HEK293 (cell line): ENCODE results near the gene NUDT22.
A peak's percentile ranks its signal among the peaks of the same experiment; 100 is the strongest.

Experiments used
- GFI1B ChIP-seq: fragments of 450-650 bp; formaldehyde crosslinking; IDR thresholded peaks from 2 replicates; pipeline ENCODE4 v1.5.1; 2016; ENCODE audit warnings: missing biosample characterization, missing genetic modification characterization
- HOXA7 ChIP-seq: sonication (generic); formaldehyde crosslinking; IDR thresholded peaks from 2 replicates; pipeline ENCODE4 v1.8.1; 2022; ENCODE audit warnings: missing genetic modification reagents, borderline replicate concordance
- KLF9 ChIP-seq: fragments of 450-650 bp; formaldehyde crosslinking; IDR thresholded peaks from 2 replicates; pipeline ENCODE4 v1.5.1; 2016; ENCODE audit warnings: missing biosample characterization, missing genetic modification characterization, low read depth
- PRDM4 ChIP-seq: fragments of 450-650 bp; formaldehyde crosslinking; IDR thresholded peaks from 2 replicates; pipeline ENCODE4 v1.5.1; 2017; ENCODE audit warnings: missing biosample characterization, missing genetic modification characterization
- SALL2 ChIP-seq: fragments of 450-650 bp; formaldehyde crosslinking; IDR thresholded peaks from 2 replicates; pipeline ENCODE4 v1.5.0; 2017; ENCODE audit warnings: missing biosample characterization, mild to moderate bottlenecking, missing genetic modification characterization, borderline replicate concordance
- SETDB1 ChIP-seq: IDR thresholded peaks from one replicate; pipeline ENCODE4 v1.6.1; 2017; ENCODE audit warnings: mild to moderate bottlenecking, low read length, moderate library complexity, mixed read lengths; ENCODE audit not compliant: insufficient read length
- ZBTB8A ChIP-seq: fragments of 450-650 bp; formaldehyde crosslinking; IDR thresholded peaks from 2 replicates; pipeline ENCODE4 v1.5.1; 2016; ENCODE audit warnings: missing biosample characterization, missing genetic modification characterization
- ZEB2 ChIP-seq: fragments of 450-650 bp; formaldehyde crosslinking; IDR thresholded peaks from 2 replicates; pipeline ENCODE4 v1.5.1; 2016; ENCODE audit warnings: missing biosample characterization, missing genetic modification characterization
- ZNF10 ChIP-seq: fragments of 450-650 bp; formaldehyde crosslinking; IDR thresholded peaks from 2 replicates; pipeline ENCODE4 v1.5.1; 2017; ENCODE audit warnings: missing biosample characterization, missing genetic modification characterization
- ZNF114 ChIP-seq: fragments of 450-650 bp; formaldehyde crosslinking; IDR thresholded peaks from 2 replicates; pipeline ENCODE4 v1.5.0; 2017; ENCODE audit warnings: missing biosample characterization, missing genetic modification characterization
- ZNF16 ChIP-seq: fragments of 450-650 bp; formaldehyde crosslinking; IDR thresholded peaks from 2 replicates; pipeline ENCODE4 v1.5.1; 2016; ENCODE audit warnings: low read depth, missing biosample characterization, missing genetic modification characterization
- ZNF174 ChIP-seq: fragments of 450-650 bp; formaldehyde crosslinking; IDR thresholded peaks from 2 replicates; pipeline ENCODE4 v1.5.0; 2017; ENCODE audit warnings: missing biosample characterization, mild to moderate bottlenecking, missing genetic modification characterization
- ZNF221 ChIP-seq: fragments of 450-650 bp; formaldehyde crosslinking; IDR thresholded peaks from 2 replicates; pipeline ENCODE4 v1.5.1; 2017; ENCODE audit warnings: missing biosample characterization, missing genetic modification characterization, borderline replicate concordance
- ZNF248 ChIP-seq: fragments of 450-650 bp; formaldehyde crosslinking; IDR thresholded peaks from 2 replicates; pipeline ENCODE4 v1.5.1; 2017; ENCODE audit warnings: missing biosample characterization, missing genetic modification characterization
- ZNF350 ChIP-seq: fragments of 450-650 bp; formaldehyde crosslinking; IDR thresholded peaks from 2 replicates; pipeline ENCODE4 v1.5.0; 2017; ENCODE audit warnings: missing biosample characterization, mild to moderate bottlenecking, missing genetic modification characterization
- ZNF366 ChIP-seq: fragments of 450-650 bp; formaldehyde crosslinking; conservative IDR thresholded peaks from 2 replicates; pipeline ENCODE4 v1.5.1; 2016; ENCODE audit warnings: missing biosample characterization, missing genetic modification characterization
- ZNF37A ChIP-seq: fragments of 450-650 bp; IDR thresholded peaks from 2 replicates; pipeline ENCODE4 v1.5.1; 2018; ENCODE audit warnings: missing biosample characterization, missing genetic modification characterization
- ZNF394 ChIP-seq: fragments of 450-650 bp; formaldehyde crosslinking; IDR thresholded peaks from 2 replicates; pipeline ENCODE4 v1.5.1; 2016; ENCODE audit warnings: missing biosample characterization, missing genetic modification characterization, mild to moderate bottlenecking, moderate library complexity, borderline replicate concordance
- ZNF48 ChIP-seq: fragments of 450-650 bp; formaldehyde crosslinking; IDR thresholded peaks from 2 replicates; pipeline ENCODE4 v1.5.1; 2016; ENCODE audit warnings: missing biosample characterization, missing genetic modification characterization
- ZNF544 ChIP-seq: fragments of 450-650 bp; formaldehyde crosslinking; IDR thresholded peaks from 2 replicates; pipeline ENCODE4 v1.5.0; 2017; ENCODE audit warnings: missing biosample characterization, missing genetic modification characterization
- ZNF561 ChIP-seq: fragments of 450-650 bp; IDR thresholded peaks from 2 replicates; pipeline ENCODE4 v1.5.1; 2018; ENCODE audit warnings: missing biosample characterization, missing genetic modification characterization, borderline replicate concordance
- ZNF585B ChIP-seq: fragments of 450-650 bp; formaldehyde crosslinking; IDR thresholded peaks from 2 replicates; pipeline ENCODE4 v1.5.1; 2016; ENCODE audit warnings: missing biosample characterization, missing genetic modification characterization
- ZNF629 ChIP-seq: fragments of 450-650 bp; formaldehyde crosslinking; IDR thresholded peaks from 2 replicates; pipeline ENCODE4 v1.5.1; 2017; ENCODE audit warnings: missing biosample characterization, missing genetic modification characterization
- ZNF654 ChIP-seq: fragments of 450-650 bp; formaldehyde crosslinking; IDR thresholded peaks from 2 replicates; pipeline ENCODE4 v1.5.1; 2016; ENCODE audit warnings: low read depth, missing biosample characterization, missing genetic modification characterization
- ZNF76 ChIP-seq: fragments of 450-650 bp; formaldehyde crosslinking; IDR thresholded peaks from 2 replicates; pipeline ENCODE4; 2016; ENCODE audit warnings: low read depth, missing biosample characterization, missing genetic modification characterization, borderline replicate concordance
- ZNF791 ChIP-seq: fragments of 450-650 bp; formaldehyde crosslinking; IDR thresholded peaks from 2 replicates; pipeline ENCODE4 v1.5.1; 2016; ENCODE audit warnings: missing biosample characterization, missing genetic modification characterization
- TF ChIP-seq, protein P1 (sequence below): fragments of 450-650 bp; formaldehyde crosslinking; conservative IDR thresholded peaks from 2 replicates; pipeline ENCODE4 v1.5.1; 2016; ENCODE audit warnings: low read depth, missing biosample characterization, missing genetic modification characterization
- TF ChIP-seq, protein P2 (sequence below): fragments of 450-650 bp; formaldehyde crosslinking; IDR thresholded peaks from 2 replicates; pipeline ENCODE4 v1.5.1; 2016; ENCODE audit warnings: missing biosample characterization, missing genetic modification characterization
- TF ChIP-seq, protein P3 (sequence below): fragments of 450-650 bp; formaldehyde crosslinking; IDR thresholded peaks from 2 replicates; pipeline ENCODE4 v1.5.1; 2017; ENCODE audit warnings: missing biosample characterization, mild to moderate bottlenecking, missing genetic modification characterization, moderate library complexity

Gene NUDT22

DNA sequence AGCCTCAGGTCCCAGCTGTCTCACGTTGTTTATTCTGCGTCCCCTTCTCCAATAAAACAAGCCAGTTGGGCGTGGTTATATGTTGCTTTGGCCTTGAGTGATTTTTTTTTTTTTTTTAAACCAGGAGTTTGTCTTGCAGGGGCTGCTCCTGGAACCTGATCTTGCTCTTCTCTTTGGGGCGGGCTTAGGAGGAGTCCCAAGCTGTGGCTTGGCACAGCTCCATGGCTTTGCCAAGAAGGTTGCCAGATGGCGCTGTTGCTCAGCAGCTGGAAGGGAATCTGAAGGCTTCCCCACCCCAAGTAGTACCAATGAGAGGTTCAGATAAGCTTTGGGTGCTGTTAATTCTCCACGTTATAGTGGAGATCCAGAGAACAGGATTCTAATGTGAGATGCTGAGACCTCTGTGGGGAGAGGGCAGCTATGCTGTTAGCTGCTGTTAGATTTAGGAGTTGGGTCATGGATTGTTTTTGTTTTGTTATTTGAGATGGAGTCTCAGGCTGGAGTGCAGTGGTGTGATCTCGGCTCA, 21.5 kb upstream of the NUDT22 start (continued):
- TF ChIP-seq, protein P1, sequence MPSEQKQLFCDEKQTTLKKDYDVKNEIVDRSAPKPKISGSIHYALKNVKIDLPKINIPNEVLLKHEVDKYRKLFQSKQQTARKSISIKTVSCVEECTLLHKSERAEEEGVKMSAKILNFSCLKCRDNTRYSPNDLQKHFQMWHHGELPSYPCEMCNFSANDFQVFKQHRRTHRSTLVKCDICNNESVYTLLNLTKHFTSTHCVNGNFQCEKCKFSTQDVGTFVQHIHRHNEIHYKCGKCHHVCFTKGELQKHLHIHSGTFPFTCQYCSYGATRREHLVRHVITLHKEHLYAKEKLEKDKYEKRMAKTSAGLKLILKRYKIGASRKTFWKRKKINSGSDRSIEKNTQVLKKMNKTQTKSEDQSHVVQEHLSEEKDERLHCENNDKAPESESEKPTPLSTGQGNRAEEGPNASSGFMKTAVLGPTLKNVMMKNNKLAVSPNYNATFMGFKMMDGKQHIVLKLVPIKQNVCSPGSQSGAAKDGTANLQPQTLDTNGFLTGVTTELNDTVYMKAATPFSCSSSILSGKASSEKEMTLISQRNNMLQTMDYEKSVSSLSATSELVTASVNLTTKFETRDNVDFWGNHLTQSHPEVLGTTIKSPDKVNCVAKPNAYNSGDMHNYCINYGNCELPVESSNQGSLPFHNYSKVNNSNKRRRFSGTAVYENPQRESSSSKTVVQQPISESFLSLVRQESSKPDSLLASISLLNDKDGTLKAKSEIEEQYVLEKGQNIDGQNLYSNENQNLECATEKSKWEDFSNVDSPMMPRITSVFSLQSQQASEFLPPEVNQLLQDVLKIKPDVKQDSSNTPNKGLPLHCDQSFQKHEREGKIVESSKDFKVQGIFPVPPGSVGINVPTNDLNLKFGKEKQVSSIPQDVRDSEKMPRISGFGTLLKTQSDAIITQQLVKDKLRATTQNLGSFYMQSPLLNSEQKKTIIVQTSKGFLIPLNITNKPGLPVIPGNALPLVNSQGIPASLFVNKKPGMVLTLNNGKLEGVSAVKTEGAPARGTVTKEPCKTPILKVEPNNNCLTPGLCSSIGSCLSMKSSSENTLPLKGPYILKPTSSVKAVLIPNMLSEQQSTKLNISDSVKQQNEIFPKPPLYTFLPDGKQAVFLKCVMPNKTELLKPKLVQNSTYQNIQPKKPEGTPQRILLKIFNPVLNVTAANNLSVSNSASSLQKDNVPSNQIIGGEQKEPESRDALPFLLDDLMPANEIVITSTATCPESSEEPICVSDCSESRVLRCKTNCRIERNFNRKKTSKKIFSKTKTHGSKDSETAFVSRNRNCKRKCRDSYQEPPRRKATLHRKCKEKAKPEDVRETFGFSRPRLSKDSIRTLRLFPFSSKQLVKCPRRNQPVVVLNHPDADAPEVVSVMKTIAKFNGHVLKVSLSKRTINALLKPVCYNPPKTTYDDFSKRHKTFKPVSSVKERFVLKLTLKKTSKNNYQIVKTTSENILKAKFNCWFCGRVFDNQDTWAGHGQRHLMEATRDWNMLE (tag by site-specific recombination): no peak
- TF ChIP-seq ZNF221 (tag by site-specific recombination) (no peak), ZNF37A (tag by site-specific recombination) (no peak), PRDM4 (tag by site-specific recombination) (no peak), ZNF394 (tag by site-specific recombination) (no peak; the same call in 1 of the 2 replicates), ZNF48 (tag by site-specific recombination) (no peak), HOXA7 (CRISPR knock-in tag) (no peak), SETDB1 (no peak), ZEB2 (tag by site-specific recombination) (peak; percentile 37; the same call in 1 of the 2 replicates), GFI1B (tag by site-specific recombination) (no peak), ZNF366 (peak; percentile 23; the same call in 1 of the 2 replicates), ZNF629 (tag by site-specific recombination) (0 out of 2 replicates have a peak, but pooled peaks have one; percentile 34), KLF9 (tag by site-specific recombination) (peak; percentile 68; the same call in 1 of the 2 replicates), ZNF16 (no peak), ZNF585B (tag by site-specific recombination) (no peak), ZNF654 (peak; percentile 52), ZNF248 (no peak), ZNF561 (tag by site-specific recombination) (0 out of 2 replicates have a peak, but pooled peaks have one; percentile 37), ZNF114 (no peak), ZNF76 (tag by site-specific recombination) (no peak), ZNF10 (tag by site-specific recombination) (no peak), SALL2 (tag by site-specific recombination) (no peak), ZNF544 (tag by site-specific recombination) (no peak), ZNF791 (tag by site-specific recombination) (no peak), ZBTB8A (tag by site-specific recombination) (peak; percentile 23; the same call in 1 of the 2 replicates), ZNF174 (tag by site-specific recombination) (no peak), ZNF350 (tag by site-specific recombination) (no peak)
- TF ChIP-seq, protein P2, sequence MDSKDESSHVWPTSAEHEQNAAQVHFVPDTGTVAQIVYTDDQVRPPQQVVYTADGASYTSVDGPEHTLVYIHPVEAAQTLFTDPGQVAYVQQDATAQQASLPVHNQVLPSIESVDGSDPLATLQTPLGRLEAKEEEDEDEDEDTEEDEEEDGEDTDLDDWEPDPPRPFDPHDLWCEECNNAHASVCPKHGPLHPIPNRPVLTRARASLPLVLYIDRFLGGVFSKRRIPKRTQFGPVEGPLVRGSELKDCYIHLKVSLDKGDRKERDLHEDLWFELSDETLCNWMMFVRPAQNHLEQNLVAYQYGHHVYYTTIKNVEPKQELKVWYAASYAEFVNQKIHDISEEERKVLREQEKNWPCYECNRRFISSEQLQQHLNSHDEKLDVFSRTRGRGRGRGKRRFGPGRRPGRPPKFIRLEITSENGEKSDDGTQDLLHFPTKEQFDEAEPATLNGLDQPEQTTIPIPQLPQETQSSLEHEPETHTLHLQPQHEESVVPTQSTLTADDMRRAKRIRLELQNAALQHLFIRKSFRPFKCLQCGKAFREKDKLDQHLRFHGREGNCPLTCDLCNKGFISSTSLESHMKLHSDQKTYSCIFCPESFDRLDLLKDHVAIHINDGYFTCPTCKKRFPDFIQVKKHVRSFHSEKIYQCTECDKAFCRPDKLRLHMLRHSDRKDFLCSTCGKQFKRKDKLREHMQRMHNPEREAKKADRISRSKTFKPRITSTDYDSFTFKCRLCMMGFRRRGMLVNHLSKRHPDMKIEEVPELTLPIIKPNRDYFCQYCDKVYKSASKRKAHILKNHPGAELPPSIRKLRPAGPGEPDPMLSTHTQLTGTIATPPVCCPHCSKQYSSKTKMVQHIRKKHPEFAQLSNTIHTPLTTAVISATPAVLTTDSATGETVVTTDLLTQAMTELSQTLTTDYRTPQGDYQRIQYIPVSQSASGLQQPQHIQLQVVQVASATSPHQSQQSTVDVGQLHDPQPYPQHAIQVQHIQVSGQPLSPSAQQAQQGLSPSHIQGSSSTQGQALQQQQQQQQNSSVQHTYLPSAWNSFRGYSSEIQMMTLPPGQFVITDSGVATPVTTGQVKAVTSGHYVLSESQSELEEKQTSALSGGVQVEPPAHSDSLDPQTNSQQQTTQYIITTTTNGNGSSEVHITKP (tag by site-specific recombination): peak; percentile 63; the same call in 1 of the 2 replicates
- TF ChIP-seq, protein P3, sequence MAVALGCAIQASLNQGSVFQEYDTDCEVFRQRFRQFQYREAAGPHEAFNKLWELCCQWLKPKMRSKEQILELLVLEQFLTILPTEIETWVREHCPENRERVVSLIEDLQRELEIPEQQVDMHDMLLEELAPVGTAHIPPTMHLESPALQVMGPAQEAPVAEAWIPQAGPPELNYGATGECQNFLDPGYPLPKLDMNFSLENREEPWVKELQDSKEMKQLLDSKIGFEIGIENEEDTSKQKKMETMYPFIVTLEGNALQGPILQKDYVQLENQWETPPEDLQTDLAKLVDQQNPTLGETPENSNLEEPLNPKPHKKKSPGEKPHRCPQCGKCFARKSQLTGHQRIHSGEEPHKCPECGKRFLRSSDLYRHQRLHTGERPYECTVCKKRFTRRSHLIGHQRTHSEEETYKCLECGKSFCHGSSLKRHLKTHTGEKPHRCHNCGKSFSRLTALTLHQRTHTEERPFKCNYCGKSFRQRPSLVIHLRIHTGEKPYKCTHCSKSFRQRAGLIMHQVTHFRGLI (tag by site-specific recombination): no peak; the same call in 1 of the 2 replicates
